PC-9 (cell line): ENCODE results near the gene TACC3. TPM values are rescaled to one million over a fixed set of nuclear protein-coding genes. Genes with fewer than 3 reads are reported as not detected.

Experiments
- BruUV-seq: library from RNA; stranded (reverse); fragments of 400-500 nt; replicated peaks from 2 replicates; lab custom pipeline; 2021; lab: Mats Ljungman, UMichigan
- CTCF ChIA-PET: fragments of 300-600 bp; sonication (Branson Sonifier 250); formaldehyde crosslinking; loops from one replicate; lab custom pipeline; 2022; ENCODE audit warnings: antibody characterized with exemption; lab: Charles Lee
- POLR2A ChIA-PET: fragments of 300-600 bp; sonication (Branson Sonifier 250); formaldehyde crosslinking; loops from one replicate; lab custom pipeline; 2022; ENCODE audit warnings: antibody characterized with exemption; ENCODE audit not compliant: unreplicated experiment; lab: Charles Lee
- DNase-seq, 2 experiments: peaks; one replicate each; pipeline versions ENCODE4 v3.0.0 to v3.0.0-alpha.2; 2015 to 2022; ENCODE audit warnings: mixed read lengths in 1 of 2
- H2AFZ ChIP-seq: fragments of 200-600 bp; sonication (generic); 2 replicates; pipeline ENCODE4 v1.8.1; 2017; ENCODE audit warnings: antibody characterized with exemption
- H3F3A ChIP-seq: fragments of 200-600 bp; sonication (generic); 2 replicates; pipeline ENCODE4 v1.8.1; 2017; ENCODE audit warnings: antibody characterized with exemption, mild to moderate bottlenecking, low read depth; ENCODE audit not compliant: insufficient read depth
- H3K27ac ChIP-seq: fragments of 200-600 bp; sonication (generic); 2 replicates; pipeline ENCODE4 v1.6.1; 2016; ENCODE audit warnings: mixed run types
- H3K27me3 ChIP-seq: fragments of 200-600 bp; sonication (generic); 2 replicates; pipeline ENCODE4 v1.6.1; 2016; ENCODE audit warnings: low read depth, mixed run types; ENCODE audit not compliant: insufficient read depth
- H3K36me3 ChIP-seq: fragments of 200-600 bp; sonication (generic); 2 replicates; pipeline ENCODE4 v1.6.1; 2016; ENCODE audit warnings: low read depth, mixed run types
- H3K4me1 ChIP-seq: fragments of 200-600 bp; sonication (generic); replicated peaks from 2 replicates; pipeline ENCODE4 v1.6.1; 2016; ENCODE audit warnings: mixed run types; ENCODE audit not compliant: insufficient read depth
- H3K4me2 ChIP-seq: fragments of 200-600 bp; sonication (generic); 2 replicates; pipeline ENCODE4 v1.6.1; 2017; ENCODE audit warnings: mixed run types
- H3K4me3 ChIP-seq: fragments of 200-600 bp; sonication (generic); 2 replicates; pipeline ENCODE4 v1.6.1; 2016; ENCODE audit warnings: mixed run types
- H3K79me2 ChIP-seq: fragments of 200-600 bp; sonication (generic); 2 replicates; pipeline ENCODE4 v1.6.1; 2017; ENCODE audit warnings: low read depth, mixed run types
- H3K9me2 ChIP-seq: fragments of 200-600 bp; sonication (generic); 2 replicates; pipeline ENCODE4 v1.8.1; 2017; ENCODE audit warnings: mild to moderate bottlenecking; ENCODE audit not compliant: insufficient read depth
- H3K9me3 ChIP-seq: fragments of 200-600 bp; sonication (generic); 2 replicates; pipeline ENCODE4 v1.8.1; 2016; ENCODE audit warnings: low read depth; ENCODE audit not compliant: insufficient read depth
- H4K20me1 ChIP-seq: fragments of 200-600 bp; sonication (generic); 2 replicates; pipeline ENCODE4 v1.8.1; 2017; ENCODE audit not compliant: insufficient read depth
- EZH2 ChIP-seq: fragments of 200-600 bp; sonication (generic); IDR thresholded peaks from 2 replicates; pipeline ENCODE4 v1.8.0; 2017; ENCODE audit warnings: antibody characterized with exemption, low read depth
- intact Hi-C: fragments of 100-400 bp; cut with micrococcal nuclease; formaldehyde crosslinking; loops from one replicate; pipeline ENCODE4 v1.10.0; 2022; ENCODE audit not compliant: unreplicated experiment
- total RNA-seq: library from RNA; stranded (reverse); gene quantifications from 2 replicates; pipeline ENCODE4 v1.2.3, GENCODE V29; 2021
- TF ChIP-seq, protein P1 (sequence below): fragments of 200-600 bp; sonication (generic); conservative IDR thresholded peaks from 2 replicates; pipeline ENCODE4 v1.6.1; 2017; ENCODE audit warnings: mixed run types, antibody characterized with exemption, mild to moderate bottlenecking, moderate library complexity

TACC3 gene
- total RNA-seq, 1 experiment from 2014 or later = 134 TPM

DNA sequence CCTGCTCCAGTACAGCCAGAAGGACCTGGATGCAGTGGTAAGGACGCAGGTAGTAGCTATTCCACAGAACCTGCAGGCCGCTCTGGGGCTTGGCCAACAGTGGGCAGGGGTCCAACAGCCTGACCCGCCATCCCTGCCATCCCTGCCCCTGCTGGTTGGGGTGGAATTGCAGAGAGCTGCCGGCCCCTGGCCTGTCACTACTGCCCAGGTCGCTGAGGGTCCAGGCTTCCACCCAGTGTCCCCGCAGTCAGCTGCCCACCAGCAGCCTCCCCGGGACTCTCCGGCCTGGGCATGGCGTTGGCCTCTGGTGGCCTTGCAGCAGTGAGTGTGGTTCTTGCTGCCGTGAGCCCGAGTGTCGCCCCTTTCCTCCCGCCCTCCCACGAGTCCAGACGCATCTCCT lies 16.3 kb downstream of the TACC3 start:
- no peaks in the 10 kb centered on the region for H3K27me3 ChIP-seq
- peaks cover 21% of the 10 kb centered on the region for H3K9me3 ChIP-seq
- no TSS peak for BruUV-seq
- peaks cover 9% of the 10 kb centered on the region; the same call in 1 of the 2 replicates for H3F3A ChIP-seq
- peaks cover 23% of the 10 kb centered on the region for H3K79me2 ChIP-seq
- intact Hi-C loops = no loop called here
- peaks cover 61% of the 10 kb centered on the region for H3K36me3 ChIP-seq
- DNase-seq = no peak
- no peak overlapping the region for H3K4me3 ChIP-seq
- H3K4me2 ChIP-seq = no peak overlapping the region
- no peak for TF ChIP-seq EZH2
- ChIA-PET POLR2A (interaction anchor here (0.6 kb wide), 1 partner anchor 94 kb away, joined by 3 read pairs; no protein-coding TSS in a partner anchor), CTCF (no interaction called here)
- no peaks in the 10 kb centered on the region for H3K9me2 ChIP-seq
- H3K27ac ChIP-seq = no peak overlapping the region
- H3K4me1 ChIP-seq = no peaks in the 10 kb centered on the region
- H4K20me1 ChIP-seq = no peaks in the 10 kb centered on the region
- no peak overlapping the region for H2AFZ ChIP-seq

DNA sequence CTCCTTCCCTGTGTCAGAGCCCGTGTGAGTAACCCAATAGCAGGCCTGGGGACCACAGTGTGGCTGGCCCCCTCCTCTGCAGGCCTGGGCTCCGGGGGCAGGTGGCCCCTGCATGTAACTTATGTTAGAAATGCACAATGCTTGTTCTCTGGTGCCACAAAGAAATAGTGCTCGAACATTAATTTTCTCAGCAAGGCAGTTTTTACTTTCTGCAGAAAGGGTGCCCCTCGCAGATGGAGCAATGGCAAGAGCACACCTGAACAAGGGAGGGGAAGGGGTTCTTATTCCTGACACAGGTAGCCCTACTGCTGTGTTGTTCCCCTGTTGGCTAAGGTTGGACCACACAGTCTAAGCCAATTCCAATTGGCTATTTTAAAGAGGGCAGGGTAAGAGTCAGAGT lies 17.1 kb downstream of the TACC3 start:
- Histone ChIP-seq H3K36me3 (peaks cover 53% of the 10 kb centered on the region), H3K27me3 (no peaks in the 10 kb centered on the region), H3K4me1 (no peaks in the 10 kb centered on the region), H3K4me3 (no peak overlapping the region), H3K9me2 (no peaks in the 10 kb centered on the region), H3F3A (peaks cover 16% of the 10 kb centered on the region; the same call in 1 of the 2 replicates), H4K20me1 (no peaks in the 10 kb centered on the region), H3K79me2 (peaks cover 15% of the 10 kb centered on the region), H3K9me3 (peaks cover 21% of the 10 kb centered on the region), H3K27ac (no peak overlapping the region), H2AFZ (no peak overlapping the region), H3K4me2 (no peak overlapping the region)
- TF ChIP-seq EZH2 = no peak
- TF ChIP-seq, protein P1, sequence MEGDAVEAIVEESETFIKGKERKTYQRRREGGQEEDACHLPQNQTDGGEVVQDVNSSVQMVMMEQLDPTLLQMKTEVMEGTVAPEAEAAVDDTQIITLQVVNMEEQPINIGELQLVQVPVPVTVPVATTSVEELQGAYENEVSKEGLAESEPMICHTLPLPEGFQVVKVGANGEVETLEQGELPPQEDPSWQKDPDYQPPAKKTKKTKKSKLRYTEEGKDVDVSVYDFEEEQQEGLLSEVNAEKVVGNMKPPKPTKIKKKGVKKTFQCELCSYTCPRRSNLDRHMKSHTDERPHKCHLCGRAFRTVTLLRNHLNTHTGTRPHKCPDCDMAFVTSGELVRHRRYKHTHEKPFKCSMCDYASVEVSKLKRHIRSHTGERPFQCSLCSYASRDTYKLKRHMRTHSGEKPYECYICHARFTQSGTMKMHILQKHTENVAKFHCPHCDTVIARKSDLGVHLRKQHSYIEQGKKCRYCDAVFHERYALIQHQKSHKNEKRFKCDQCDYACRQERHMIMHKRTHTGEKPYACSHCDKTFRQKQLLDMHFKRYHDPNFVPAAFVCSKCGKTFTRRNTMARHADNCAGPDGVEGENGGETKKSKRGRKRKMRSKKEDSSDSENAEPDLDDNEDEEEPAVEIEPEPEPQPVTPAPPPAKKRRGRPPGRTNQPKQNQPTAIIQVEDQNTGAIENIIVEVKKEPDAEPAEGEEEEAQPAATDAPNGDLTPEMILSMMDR = no peak
- BruUV-seq = no TSS peak
- ChIA-PET CTCF (no interaction called here), POLR2A (no interaction called here)
- DNase-seq = no peak
- intact Hi-C loops = no loop called here

DNA sequence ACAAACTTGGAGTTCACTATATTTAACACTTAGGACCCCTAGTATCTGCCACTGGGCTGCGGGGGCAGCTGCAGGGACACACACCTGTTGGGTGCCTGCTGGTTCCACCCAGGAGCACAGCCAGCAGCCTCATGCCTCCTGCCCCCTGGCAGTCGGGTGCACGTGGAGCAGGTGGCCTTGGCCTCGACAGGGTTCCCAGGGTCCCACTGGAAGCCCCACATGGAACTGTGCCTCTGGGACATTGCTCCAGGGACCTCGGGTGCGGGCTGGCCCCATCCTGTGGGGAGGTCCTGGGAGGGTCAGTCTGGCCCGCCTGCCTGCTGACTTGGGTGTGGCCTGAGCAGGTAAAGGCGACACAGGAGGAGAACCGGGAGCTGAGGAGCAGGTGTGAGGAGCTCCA lies 18.0 kb downstream of the TACC3 start:
- ChIA-PET POLR2A (no interaction called here), CTCF (no interaction called here)
- H3K27me3 ChIP-seq = no peaks in the 10 kb centered on the region
- no peak overlapping the region for H2AFZ ChIP-seq
- H3K9me3 ChIP-seq = peaks cover 21% of the 10 kb centered on the region
- no peaks in the 10 kb centered on the region for H3K9me2 ChIP-seq
- no peaks in the 10 kb centered on the region for H4K20me1 ChIP-seq
- no peaks in the 10 kb centered on the region for H3K4me1 ChIP-seq
- peaks cover 6% of the 10 kb centered on the region for H3K79me2 ChIP-seq
- DNase-seq = no peak
- intact Hi-C loops = no loop called here
- H3F3A ChIP-seq = peaks cover 25% of the 10 kb centered on the region; the same call in 1 of the 2 replicates
- H3K4me3 ChIP-seq = no peak overlapping the region
- H3K27ac ChIP-seq = no peak overlapping the region
- H3K4me2 ChIP-seq = no peak overlapping the region
- TF ChIP-seq, protein P1 = no peak
- TF ChIP-seq EZH2 = no peak
- BruUV-seq = no TSS peak
- H3K36me3 ChIP-seq = peaks cover 46% of the 10 kb centered on the region

DNA sequence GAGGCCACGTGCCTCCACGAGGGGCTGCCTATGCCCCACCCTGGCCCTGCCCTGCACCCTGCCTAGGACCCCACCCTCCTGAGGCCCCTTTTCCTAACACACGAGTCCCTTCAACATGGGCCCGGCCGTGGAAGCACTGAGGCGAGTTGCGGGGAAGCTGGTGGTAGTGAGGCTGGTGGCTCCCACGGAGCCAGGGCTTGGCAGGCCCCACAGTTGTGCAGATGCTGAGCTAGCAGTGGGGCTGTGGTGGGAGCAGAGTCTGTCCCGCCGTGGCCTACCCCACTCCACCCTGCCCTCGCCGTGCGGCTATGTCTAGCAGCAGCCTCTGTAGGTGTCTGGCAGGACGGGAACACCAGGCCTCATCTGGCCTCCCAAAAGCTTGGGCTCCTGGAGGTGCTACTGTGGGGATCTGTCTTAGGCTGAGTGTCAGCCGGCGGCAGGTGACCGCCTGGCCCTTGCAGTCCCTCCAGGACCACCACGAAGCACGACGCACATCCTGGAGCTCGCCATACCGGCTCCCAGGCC lies 18.8 kb downstream of the TACC3 start:
- Histone ChIP-seq H3K36me3 (peaks cover 39% of the 10 kb centered on the region), H2AFZ (no peak overlapping the region), H3F3A (peaks cover 33% of the 10 kb centered on the region; the same call in 1 of the 2 replicates), H3K4me3 (no peak overlapping the region), H3K27me3 (no peaks in the 10 kb centered on the region), H3K9me3 (peaks cover 21% of the 10 kb centered on the region), H3K79me2 (no peaks in the 10 kb centered on the region), H4K20me1 (no peaks in the 10 kb centered on the region), H3K4me2 (no peak overlapping the region), H3K27ac (no peak overlapping the region), H3K9me2 (no peaks in the 10 kb centered on the region), H3K4me1 (no peaks in the 10 kb centered on the region)
- ChIA-PET CTCF (no interaction called here), POLR2A (no interaction called here)
- no TSS peak for BruUV-seq
- intact Hi-C loops = no loop called here
- DNase-seq = no peak
- TF ChIP-seq EZH2 = no peak
- TF ChIP-seq, protein P1 = no peak
